GM19324 (cell line): Measurements from ENCODE around the gene BET1L.
"Not testable (repeated sequence)": the region's sequence is repeated elsewhere in the genome, so short reads cannot be mapped to it uniquely, and the experiment has no call there.

Source experiments
- ATAC-seq: cut with Tn5 transposase; IDR thresholded peaks from one replicate; pipeline ENCODE4 v1.9.1; 2021; ENCODE audit warnings: mild to moderate bottlenecking, moderate library complexity; ENCODE audit not compliant: unreplicated experiment, low FRiP score

The BET1L gene

DNA sequence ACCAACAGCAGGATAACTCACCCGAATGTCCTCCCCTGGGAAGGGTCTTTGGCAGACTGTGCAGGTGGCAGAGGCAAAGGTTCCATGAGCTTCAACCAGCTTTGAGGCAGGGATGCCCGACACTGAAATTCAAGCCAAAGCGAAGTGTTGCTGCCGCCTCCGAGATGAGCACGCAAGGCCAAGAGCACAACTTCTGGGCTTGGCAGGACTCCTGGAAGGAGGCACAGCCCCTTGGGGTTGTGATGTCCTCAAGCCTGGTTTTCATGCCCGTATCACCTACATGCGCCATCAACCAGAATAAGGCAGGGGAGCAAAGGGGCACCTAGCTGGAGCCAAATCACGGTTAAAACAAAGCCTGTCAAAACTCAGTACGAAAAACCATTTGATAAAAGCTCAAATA, 23.2 kb upstream of the BET1L start:
- no peak for ATAC-seq

DNA sequence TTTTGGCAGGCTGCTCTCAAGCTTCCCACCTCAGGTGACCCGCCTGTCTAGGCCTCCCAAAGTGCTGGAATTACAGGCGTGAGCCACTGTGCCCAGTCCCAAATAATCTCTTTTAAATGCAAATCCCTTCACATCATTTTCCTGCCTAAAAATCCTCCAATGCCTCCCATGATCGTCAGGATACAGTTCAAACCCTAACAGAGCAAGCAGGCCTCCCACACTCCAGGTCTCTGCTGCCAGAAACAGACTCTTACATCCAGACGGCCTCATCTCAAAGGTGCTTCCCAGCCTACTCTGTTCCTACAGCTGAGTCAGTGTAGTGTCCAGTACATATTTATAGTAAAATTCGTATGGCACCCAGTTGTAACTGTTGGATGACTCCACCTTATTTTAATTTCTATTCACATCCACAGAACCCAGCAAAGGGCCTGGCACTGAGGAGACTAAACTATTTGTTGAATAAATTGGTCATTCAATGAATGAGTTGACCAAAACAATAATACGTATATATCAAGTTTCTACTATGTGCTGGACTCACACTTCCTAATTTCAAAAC, 20.7 kb upstream of the BET1L start:
- no peak for ATAC-seq

DNA sequence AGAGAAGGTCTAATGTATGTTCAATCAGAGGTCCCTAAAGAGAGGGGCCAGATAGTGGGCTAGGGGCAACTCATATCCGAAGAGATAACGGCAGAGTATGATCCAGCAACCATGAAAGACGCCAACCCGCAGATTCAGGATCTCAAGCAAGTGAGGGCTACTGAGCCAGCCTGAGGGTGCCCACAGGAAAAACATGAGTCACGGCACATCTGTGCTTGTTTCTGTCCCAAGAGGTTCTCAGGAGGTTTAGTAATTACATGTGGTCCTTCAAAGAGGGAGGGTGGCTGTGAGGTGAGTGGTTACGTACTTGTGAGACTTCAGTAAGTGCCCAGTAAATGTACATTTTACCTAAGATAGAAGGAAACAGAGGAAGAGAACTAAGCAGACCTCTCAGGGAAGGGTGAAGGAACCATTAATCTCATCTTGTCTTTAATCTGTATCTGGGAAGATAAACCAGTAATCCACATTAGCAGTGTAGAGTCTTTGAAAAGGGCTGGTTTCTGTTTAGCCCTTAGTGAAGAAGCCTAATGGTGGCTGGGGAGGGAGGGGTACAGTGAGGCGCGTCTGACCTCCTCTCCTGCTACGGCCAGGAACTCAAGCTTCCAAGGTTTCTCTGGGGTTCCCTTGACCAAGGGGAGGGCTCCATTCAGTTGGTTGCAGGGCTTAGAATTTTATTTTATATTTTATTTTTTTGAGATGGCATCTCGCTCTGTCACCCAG, 18.7 kb upstream of the BET1L start:
- ATAC-seq, result no peak

DNA sequence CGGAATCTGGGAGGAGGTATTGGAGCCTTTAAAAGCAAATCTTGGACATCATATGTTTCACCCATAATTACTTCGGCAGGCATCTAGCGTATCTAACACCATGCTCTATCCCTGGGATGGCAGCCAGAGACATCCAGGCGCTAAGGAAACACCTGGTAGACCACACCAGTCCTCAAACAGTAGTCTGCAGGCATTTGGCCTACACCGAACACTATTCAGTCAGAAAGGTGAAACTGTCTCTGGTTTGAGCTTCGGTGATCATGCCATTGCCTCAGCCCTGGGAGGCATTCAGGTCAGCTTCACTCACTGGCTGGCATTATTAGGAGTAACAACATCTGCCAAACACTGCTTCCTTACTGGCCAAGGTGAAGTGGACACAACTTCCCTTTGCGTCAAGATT, 17.2 kb upstream of the BET1L start:
- ATAC-seq, result no peak

DNA sequence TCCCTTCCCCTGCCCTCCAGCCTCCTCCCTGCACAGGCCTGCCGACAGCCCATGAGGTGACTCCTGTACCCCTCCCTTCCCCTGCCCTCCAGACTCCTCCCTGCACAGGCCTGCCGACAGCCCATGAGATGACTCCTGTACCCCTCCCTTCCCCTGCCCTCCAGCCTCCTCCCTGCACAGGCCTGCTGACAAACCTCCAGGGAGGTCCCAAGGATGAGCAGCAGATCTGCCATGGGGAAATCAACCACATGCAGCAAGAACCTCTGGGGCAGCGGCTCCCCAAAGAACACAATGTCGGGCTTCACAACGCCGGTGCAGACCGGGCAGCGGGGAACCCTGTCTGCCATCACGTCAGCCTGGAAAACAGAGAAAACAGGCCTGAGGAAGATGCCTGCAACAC, 16.7 kb upstream of the BET1L start:
- ATAC-seq, result no peak

DNA sequence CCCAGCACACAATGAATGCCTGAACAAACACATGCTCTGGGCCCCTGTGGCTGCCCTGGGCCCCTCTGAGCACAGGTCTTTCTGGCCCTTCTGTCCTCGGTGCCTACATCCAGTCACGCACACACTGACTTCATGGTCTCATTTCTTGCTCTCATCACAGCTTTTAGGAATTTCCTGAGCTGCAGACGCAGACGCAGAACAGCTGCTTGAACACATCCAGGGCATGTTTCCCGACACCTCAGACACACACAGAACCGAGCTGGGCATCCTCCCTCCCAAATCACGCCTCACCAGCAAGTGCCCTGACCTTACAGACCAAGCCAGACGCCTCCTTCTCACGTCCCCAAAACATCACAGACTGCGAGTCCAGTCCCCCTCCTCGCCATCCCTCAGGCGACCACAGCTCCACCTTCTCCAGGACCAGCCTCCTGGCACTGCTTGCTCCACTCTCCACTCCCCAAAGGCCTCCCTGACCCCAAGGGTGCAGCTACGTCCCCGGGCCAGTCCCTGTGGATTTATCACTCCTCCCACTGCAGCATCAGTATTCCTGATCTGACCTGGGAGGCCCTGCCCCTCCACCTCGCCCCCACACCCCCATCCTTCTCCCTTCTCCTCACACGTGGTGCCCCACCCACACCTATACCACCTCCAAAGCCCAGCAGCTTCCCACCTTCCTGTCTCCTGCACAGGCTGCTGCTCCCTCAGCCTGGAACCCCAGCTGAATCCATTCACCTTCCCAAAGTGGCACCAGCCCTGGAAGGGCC, 16.0 kb upstream of the BET1L start:
- ATAC-seq, result no peak

DNA sequence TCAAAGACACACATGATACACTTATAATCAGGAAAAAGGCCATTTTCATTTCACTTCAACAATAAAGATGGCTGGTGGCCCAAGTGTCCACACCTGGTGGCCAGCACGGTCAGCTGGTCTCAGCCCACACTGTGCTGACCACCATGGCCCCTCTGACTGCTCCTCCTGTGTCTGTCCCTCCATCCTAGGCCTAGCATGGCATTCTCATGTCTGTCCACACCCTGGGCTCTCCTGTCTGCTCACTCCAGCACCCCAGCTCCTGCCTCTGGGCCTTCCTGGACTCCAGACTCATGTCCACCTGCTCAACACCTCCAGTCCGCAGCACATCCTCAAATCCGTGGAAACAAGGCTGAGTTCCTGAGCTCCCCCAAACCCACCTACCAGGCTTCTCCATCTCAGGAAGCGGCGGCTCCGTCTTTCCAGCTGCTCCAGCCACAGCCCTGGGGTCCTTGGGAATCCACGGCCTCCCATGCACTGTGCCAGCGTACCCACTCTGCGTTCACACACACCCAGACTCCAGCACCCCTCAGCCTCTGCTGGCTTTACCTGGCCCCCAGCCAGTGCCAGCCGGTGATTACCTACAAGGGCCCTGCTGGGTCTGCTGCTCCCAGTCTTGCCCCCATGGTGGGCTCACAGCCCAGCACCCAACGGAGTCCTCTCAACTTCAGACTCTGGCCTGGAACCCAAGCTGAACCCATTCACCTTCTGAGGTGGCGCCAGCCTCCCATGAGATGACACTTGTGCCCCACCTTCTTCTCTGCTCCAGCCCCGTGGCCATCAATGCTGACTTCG, 15.0 kb upstream of the BET1L start:
- ATAC-seq, result no peak

DNA sequence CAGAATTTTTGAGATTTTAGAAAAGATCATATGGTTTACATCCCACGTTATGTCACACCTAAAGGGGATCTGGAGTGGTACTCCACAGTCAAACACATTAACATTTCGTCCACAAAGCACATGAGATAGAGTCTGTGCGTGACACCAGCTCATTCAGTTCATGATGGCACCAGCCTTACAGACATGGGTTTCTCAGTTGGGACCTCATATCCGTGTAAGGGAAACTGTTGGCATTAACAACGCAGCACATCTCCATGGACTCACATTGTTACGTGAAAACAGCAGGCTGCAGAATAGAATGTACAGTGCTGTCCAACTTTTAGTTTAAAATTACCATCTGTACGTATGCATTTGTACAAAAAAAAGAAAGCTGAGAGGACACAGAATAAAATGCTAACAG, 14.3 kb upstream of the BET1L start:
- no peak for ATAC-seq

- ATAC-seq, result not testable (repeated sequence)
Measured at GRCh38 chr11:220641-221215, 13.5 kb upstream of the BET1L start.

- no peak for ATAC-seq
Measured at GRCh38 chr11:218815-219593, 11.8 kb upstream of the BET1L start.

DNA sequence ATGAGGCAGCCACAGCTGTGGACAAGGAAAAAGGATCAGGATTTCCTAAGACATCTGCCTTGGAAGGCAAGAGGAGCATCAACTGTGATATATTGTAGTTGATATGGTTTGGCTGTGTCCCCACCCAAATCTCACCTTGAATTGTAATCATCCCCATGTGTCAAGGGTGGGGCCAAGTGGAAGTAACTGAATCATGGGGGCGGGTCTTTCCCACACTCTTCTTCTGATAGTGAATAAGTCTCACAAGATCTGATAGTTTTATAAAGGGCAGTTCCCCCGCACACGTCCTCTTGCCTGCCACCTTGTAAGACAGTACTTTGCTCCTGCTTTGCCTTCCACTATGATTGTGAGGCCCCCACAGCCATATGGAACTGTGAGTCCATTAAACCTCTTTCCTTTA, 10.5 kb upstream of the BET1L start:
- ATAC-seq, result no peak

DNA sequence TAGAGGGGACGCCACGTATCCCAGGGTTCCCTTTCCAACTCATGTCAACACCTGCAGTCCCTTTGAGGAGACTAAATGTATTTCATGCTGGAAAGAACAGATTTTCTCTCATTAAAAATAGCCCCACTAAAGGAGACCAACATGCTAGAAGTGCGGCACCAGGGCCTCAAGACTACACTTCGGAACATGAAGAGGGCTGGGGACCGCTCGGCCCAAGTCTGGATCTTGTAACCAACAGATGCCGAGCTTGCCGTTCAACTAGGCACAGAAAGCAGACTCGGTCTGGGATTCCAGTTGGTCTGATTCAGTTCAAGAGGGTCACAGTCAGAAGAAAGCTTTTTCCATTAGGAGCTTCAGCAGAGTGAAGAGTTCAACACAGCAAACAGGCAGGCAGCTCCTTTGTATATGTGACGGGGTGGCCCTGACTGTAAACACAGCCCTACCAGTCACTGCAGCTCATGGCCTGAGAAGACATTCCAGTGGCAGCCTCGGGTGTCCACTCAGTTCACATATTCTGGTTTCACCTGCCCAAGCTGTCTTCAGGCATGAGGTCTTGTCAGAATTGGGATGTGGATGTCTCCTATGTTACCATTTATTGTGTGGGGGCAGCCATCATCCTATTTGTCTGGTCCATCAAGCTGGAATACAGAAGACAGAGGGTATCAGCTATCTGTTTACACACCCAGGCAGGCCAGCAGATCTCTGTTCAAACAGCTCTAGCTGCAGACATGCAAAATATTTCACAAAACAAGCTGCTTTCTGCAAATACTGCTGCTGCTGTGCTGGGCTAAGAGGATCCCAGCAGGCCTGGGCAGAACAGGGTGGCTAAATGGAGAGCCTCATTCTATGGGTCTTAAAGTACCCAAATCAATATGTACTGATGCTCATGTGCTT, 9.1 kb upstream of the BET1L start:
- no peak for ATAC-seq

GRCh38 chr11:215581-216037, 8.4 kb upstream of the BET1L start:
- ATAC-seq, result no peak

DNA sequence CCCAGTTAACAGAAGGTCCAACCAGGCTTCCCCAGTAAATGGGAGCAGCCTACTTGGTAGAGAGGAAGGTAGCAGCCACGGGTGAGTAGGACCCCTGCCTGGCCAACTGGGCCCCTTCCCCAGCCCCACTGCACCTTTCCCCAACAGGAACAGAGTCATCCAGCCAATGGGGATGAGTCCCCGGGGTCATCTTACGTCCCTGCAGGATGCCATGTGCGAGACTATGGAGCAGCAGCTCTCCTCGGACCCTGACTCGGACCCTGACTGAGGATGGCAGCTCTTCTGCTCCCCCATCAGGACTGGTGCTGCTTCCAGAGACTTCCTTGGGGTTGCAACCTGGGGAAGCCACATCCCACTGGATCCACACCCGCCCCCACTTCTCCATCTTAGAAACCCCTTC, 6.9 kb upstream of the BET1L start:
- no peak for ATAC-seq

DNA sequence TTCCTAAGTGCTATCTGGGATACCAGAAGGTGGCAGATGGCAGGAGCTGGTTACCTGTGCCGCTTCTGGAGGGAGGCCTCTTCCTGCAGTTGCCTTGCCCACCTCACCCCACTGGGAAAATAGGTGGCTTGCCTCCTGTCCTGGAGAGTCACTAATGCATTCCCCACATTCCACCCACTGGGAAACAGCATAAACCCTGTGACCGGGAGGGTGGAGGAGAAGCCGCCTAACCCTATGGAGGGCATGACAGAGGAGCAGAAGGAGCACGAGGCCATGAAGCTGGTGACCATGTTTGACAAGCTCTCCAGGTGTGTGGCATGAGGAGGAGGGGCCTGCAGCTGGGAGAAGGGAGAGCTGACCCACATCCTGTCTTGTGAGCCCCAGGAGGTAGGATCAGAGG, 5.9 kb upstream of the BET1L start:
- no peak for ATAC-seq

DNA sequence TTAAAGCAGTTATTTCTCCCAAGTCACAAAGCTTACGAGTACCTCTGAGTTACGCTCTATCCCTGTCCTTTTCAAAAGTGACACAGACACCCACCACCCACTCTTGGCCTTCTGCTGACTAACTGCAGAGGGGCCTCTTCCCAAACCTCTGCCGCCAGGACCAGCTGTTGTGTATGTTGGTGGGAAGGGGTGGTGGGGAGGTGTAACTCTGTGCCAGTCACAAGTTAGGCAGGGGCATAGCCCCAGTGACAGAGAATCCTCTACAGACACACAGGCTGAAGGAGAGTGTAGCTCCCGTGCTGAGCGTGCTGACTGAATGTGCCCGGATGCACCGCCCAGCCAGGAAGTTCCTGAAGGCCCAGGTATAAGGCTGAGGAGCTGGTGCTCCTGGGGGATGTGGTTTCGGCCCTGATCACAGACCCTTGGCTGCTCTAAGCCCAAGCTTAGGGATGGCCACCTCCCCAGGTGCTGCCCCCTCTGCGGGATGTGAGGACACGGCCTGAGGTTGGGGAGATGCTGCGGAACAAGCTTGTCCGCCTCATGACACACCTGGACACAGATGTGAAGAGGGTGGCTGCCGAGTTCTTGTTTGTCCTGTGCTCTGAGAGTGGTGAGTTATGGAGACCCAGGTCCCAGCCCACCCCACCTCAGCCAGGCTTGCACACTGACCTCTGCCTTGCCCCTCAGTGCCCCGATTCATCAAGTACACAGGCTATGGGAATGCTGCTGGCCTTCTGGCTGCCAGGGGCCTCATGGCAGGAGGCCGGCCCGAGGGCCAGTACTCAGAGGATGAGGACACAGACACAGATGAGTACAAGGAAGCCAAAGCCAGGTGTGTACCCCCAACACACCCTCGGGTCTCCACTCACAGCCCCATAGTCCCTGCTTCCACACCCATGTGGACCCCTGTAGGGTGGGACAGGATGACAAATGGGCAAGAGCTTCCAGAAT, 5.2 kb upstream of the BET1L start:
- no peak for ATAC-seq

DNA sequence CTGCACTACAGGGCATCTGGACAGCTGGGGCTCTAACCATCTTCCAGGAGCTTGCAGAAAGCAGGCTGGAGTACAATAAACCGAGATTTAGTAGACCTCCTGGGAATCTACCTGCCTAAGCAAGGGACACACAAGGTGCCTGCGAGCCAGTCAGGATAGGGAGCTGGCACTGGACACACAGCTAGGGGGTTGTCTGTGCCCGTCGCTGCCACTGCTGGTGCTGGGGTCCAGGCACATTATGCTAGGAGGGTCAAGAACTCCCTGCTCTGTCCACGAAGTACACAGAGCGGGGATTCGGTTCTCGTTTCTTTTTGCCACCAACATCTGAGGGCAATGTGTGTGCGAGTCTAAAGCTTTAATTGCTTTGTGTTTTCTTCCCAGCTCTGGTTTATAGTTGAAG, 4.5 kb upstream of the BET1L start:
- no peak for ATAC-seq

- no peak for ATAC-seq
Measured at GRCh38 chr11:211295-211694, 4.1 kb upstream of the BET1L start.
